Thymus (tissue), 11 donors: ENCODE results near the gene BUD31. TPM values are rescaled to one million over a fixed set of nuclear protein-coding genes. Genes with fewer than 3 reads are reported as not detected.
A peak's percentile ranks its signal among the peaks of the same experiment; 100 is the strongest.
"Not testable (repeated sequence)": the region's sequence is repeated elsewhere in the genome, so short reads cannot be mapped to it uniquely, and the experiment has no call there.

ENCODE experiments used
- DNase-seq, 9 donors: peaks; one replicate each; pipeline ENCODE4 v3.0.0-alpha.2; 2013; ENCODE audit warnings: low spot score in 9 of 9, low read depth in 6 of 9, missing footprints in 1 of 9
- H3K27ac ChIP-seq, 2 donors: one replicate each; pipeline ENCODE4 v1.5.1; 2013; ENCODE audit warnings: control low read depth in 1 of 2, low read depth in 1 of 2, low read length in 1 of 2, mild to moderate bottlenecking in 1 of 2, moderate library complexity in 1 of 2
- H3K27me3 ChIP-seq, 2 donors: one replicate each; pipeline ENCODE4 v1.5.1; 2013; ENCODE audit warnings: low read length in 1 of 2; ENCODE audit not compliant: control insufficient read depth in 2 of 2, insufficient read depth in 1 of 2
- H3K36me3 ChIP-seq, 2 donors: one replicate each; pipeline ENCODE4 v1.5.1; 2013; ENCODE audit warnings: low read length in 1 of 2, mild to moderate bottlenecking in 1 of 2, moderate library complexity in 1 of 2; ENCODE audit not compliant: control insufficient read depth in 2 of 2, insufficient read depth in 2 of 2
- H3K4me1 ChIP-seq, 2 donors: one replicate each; pipeline ENCODE4 v1.5.1; 2013; ENCODE audit warnings: low read length in 2 of 2; ENCODE audit not compliant: control insufficient read depth in 2 of 2, insufficient read depth in 2 of 2
- H3K4me3 ChIP-seq, 2 donors: one replicate each; pipeline ENCODE4 v1.5.1; 2013; ENCODE audit warnings: low read length in 2 of 2, control low read depth in 1 of 2, mild to moderate bottlenecking in 1 of 2
- H3K9me3 ChIP-seq, 2 donors: one replicate each; pipeline ENCODE4 v1.5.1; 2013; ENCODE audit warnings: low read length in 1 of 2, mild to moderate bottlenecking in 1 of 2; ENCODE audit not compliant: control insufficient read depth in 2 of 2, insufficient read depth in 1 of 2
- WGBS: extraction: QIAGEN DNeasy Blood & Tissue Kit; methylation state at CpG from one replicate; pipeline ENCODE4 v1.1.7; 2013; 5-methylcytosine and 5-hydroxymethylcytosine counted together
- polyA plus RNA-seq: library from polyadenylated mRNA; stranded (reverse); fragments of 200-250 nt; gene quantifications from one replicate; pipeline ENCODE4 v1.2.3, GENCODE V29; 2013
- total RNA-seq: library from RNA; stranded (reverse); fragments of 120-200 nt; gene quantifications from one replicate; pipeline ENCODE4 v1.2.4, GENCODE V29; 2013
- donor health status: healthy.

BUD31 gene
- total and polyA plus RNA-seq, 2 donors, result 102 to 123 TPM

GRCh38 chr7:99385564-99385963, 23.2 kb upstream of the BUD31 start:
- Histone ChIP-seq H3K36me3 (peaks cover 39 to 64% of the 10 kb centered on the region in 2 donors), H3K4me1 (peaks cover 10 to 14% of the 10 kb centered on the region in 2 donors), H3K27ac (no peak overlapping the region), H3K27me3 (no peaks in the 10 kb centered on the region), H3K9me3 (no peaks in the 10 kb centered on the region), H3K4me3 (no peak overlapping the region)
- WGBS, result 92% methylated on average over 8 of the region's 8 CpGs
- no peak for DNase-seq

GRCh38 chr7:99386584-99387238, 22.1 kb upstream of the BUD31 start:
- no peak overlapping the region for H3K27ac ChIP-seq
- no peaks in the 10 kb centered on the region for H3K27me3 ChIP-seq
- DNase-seq, result peak in 2 of 9 donors; percentile 44 to 71
- H3K36me3 ChIP-seq, result peaks cover 48 to 68% of the 10 kb centered on the region in 2 donors
- H3K9me3 ChIP-seq, result no peaks in the 10 kb centered on the region
- H3K4me1 ChIP-seq, result peaks cover 0 to 3% of the 10 kb centered on the region in 2 donors
- 91% methylated on average over 9 of the region's 9 CpGs for WGBS
- no peak overlapping the region for H3K4me3 ChIP-seq

- not testable (repeated sequence) for H3K4me3 ChIP-seq, H3K27ac ChIP-seq, H3K4me1 ChIP-seq, DNase-seq, H3K27me3 ChIP-seq, H3K9me3 ChIP-seq
- WGBS, result 98% methylated on average over 14 of the region's 14 CpGs
- H3K36me3 ChIP-seq, result peaks cover 52 to 71% of the 10 kb centered on the region in 2 donors
These were observed 21.5 kb upstream of the BUD31 start for GRCh38 chr7:99387239-99387635.

- Histone ChIP-seq H3K4me1 (peaks cover 6 to 8% of the 10 kb centered on the region in 2 donors), H3K27ac (no peak overlapping the region), H3K27me3 (no peaks in the 10 kb centered on the region), H3K9me3 (no peaks in the 10 kb centered on the region), H3K4me3 (no peak overlapping the region), H3K36me3 (peaks cover 56 to 73% of the 10 kb centered on the region in 2 donors)
- WGBS, result 98% methylated on average over 20 of the region's 20 CpGs
- no peak for DNase-seq
These were observed 20.9 kb upstream of the BUD31 start for GRCh38 chr7:99387912-99388311.

GRCh38 chr7:99389772-99390171, 19.0 kb upstream of the BUD31 start:
- Histone ChIP-seq H3K4me1 (peaks cover 6 to 16% of the 10 kb centered on the region in 2 donors), H3K9me3 (no peaks in the 10 kb centered on the region), H3K36me3 (peaks cover 68 to 80% of the 10 kb centered on the region in 2 donors), H3K4me3 (no peak overlapping the region), H3K27me3 (no peaks in the 10 kb centered on the region), H3K27ac (no peak overlapping the region)
- DNase-seq, result no peak
- 97% methylated on average over 13 of the region's 13 CpGs for WGBS

- DNase-seq, result no peak
- Histone ChIP-seq H3K27me3 (no peaks in the 10 kb centered on the region), H3K4me3 (no peak overlapping the region), H3K27ac (no peak overlapping the region), H3K4me1 (peaks cover 6 to 16% of the 10 kb centered on the region in 2 donors), H3K9me3 (no peaks in the 10 kb centered on the region), H3K36me3 (peaks cover 80 to 87% of the 10 kb centered on the region in 2 donors)
- WGBS, result 97% methylated on average over 23 of the region's 23 CpGs
These were observed 17.7 kb upstream of the BUD31 start for GRCh38 chr7:99390941-99391602.

GRCh38 chr7:99392046-99392445, 16.7 kb upstream of the BUD31 start:
- H3K4me3 ChIP-seq, result no peak overlapping the region
- H3K27me3 ChIP-seq, result no peaks in the 10 kb centered on the region
- peaks cover 6 to 16% of the 10 kb centered on the region in 2 donors for H3K4me1 ChIP-seq
- H3K36me3 ChIP-seq, result peaks cover 77 to 85% of the 10 kb centered on the region in 2 donors
- 93% methylated on average over 8 of the region's 8 CpGs for WGBS
- DNase-seq, result no peak
- no peaks in the 10 kb centered on the region for H3K9me3 ChIP-seq
- H3K27ac ChIP-seq, result no peak overlapping the region

GRCh38 chr7:99392659-99393354, 16.0 kb upstream of the BUD31 start:
- Histone ChIP-seq H3K36me3 (peaks cover 79 to 85% of the 10 kb centered on the region in 2 donors), H3K27ac (peak overlapping the region in 1 of 2 donors; percentile 46), H3K4me3 (peak overlapping the region; percentile 52 to 55), H3K27me3 (no peaks in the 10 kb centered on the region), H3K4me1 (peaks cover 6 to 16% of the 10 kb centered on the region in 2 donors), H3K9me3 (no peaks in the 10 kb centered on the region)
- WGBS, result 35% methylated on average over 68 of the region's 68 CpGs
- DNase-seq, result peak in 3 of 9 donors; percentile 54 to 81 (median 68)
